ENCODE measurements around the gene ADH6.
"Not testable (repeated sequence)": the region's sequence is repeated elsewhere in the genome, so short reads cannot be mapped to it uniquely, and the experiment has no call there.

The ADH6 gene

GRCh38 chr4:99190336-99190735 lies 28.7 kb downstream of the ADH6 start:
- no peak for ATAC-seq
- TF ChIP-seq RARB (CRISPR knock-in tag; IDR thresholded peaks at IDR 0.05), result no peak
- no peak for TF ChIP-seq ISL1 (CRISPR knock-in tag; IDR thresholded peaks at IDR 0.05)
- no peak for TF ChIP-seq CSDC2 (CRISPR knock-in tag; IDR thresholded peaks at IDR 0.05)
- TF ChIP-seq PATZ1 (CRISPR knock-in tag; IDR thresholded peaks at IDR 0.05; ENCODE audit: borderline replicate concordance), result no peak
- TF ChIP-seq, protein P1, sequence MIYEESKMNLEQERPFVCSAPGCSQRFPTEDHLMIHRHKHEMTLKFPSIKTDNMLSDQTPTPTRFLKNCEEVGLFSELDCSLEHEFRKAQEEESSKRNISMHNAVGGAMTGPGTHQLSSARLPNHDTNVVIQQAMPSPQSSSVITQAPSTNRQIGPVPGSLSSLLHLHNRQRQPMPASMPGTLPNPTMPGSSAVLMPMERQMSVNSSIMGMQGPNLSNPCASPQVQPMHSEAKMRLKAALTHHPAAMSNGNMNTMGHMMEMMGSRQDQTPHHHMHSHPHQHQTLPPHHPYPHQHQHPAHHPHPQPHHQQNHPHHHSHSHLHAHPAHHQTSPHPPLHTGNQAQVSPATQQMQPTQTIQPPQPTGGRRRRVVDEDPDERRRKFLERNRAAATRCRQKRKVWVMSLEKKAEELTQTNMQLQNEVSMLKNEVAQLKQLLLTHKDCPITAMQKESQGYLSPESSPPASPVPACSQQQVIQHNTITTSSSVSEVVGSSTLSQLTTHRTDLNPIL (CRISPR knock-in tag; IDR thresholded peaks at IDR 0.05; ENCODE audit: low read depth), result no peak
- TF ChIP-seq TSHZ2 (CRISPR knock-in tag; IDR thresholded peaks at IDR 0.05), result no peak
- TF ChIP-seq ZNF565 (CRISPR knock-in tag; conservative IDR thresholded peaks at IDR 0.05; ENCODE audit: low read depth), result no peak
- TF ChIP-seq OSR1 (CRISPR knock-in tag; IDR thresholded peaks at IDR 0.05), result no peak
- TF ChIP-seq ESRRG (CRISPR knock-in tag; IDR thresholded peaks at IDR 0.05), result no peak
- no peak for TF ChIP-seq ZNF70 (CRISPR knock-in tag; IDR thresholded peaks at IDR 0.05)
- no peak for TF ChIP-seq SNAI2 (CRISPR knock-in tag; IDR thresholded peaks at IDR 0.05)
- TF ChIP-seq ZFP30 (CRISPR knock-in tag; IDR thresholded peaks at IDR 0.05), result no peak

DNA sequence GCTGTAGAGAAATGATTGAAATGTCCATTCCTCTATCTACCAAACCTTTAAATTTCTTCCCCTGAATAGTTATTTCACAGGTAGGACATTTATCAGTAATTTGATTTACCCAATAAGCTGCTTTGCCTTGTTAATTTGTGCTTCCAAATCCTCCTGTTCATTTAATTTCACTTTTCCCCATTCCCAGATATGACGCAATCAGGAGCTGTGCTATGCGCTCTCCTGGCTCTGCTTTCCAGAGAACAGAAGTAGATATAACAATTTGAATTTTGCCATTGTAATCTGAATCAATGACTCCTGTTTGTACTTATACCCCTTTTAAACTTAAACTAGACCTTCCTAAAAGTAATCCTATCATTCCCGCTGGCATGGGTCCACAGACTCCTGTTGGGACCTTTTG lies 29.1 kb downstream of the ADH6 start:
- ATAC-seq, result not testable (repeated sequence)

GRCh38 chr4:99186029-99186428 lies 33.0 kb downstream of the ADH6 start:
- no peak for ATAC-seq
- TF ChIP-seq ZFP3 (CRISPR knock-in tag; IDR thresholded peaks at IDR 0.05) (no peak), GLIS3 (CRISPR knock-in tag; IDR thresholded peaks at IDR 0.05) (no peak), ZC3H10 (CRISPR knock-in tag; IDR thresholded peaks at IDR 0.05) (no peak), ZFP30 (CRISPR knock-in tag; IDR thresholded peaks at IDR 0.05) (no peak), PPARA (CRISPR knock-in tag; IDR thresholded peaks at IDR 0.05; ENCODE audit: borderline replicate concordance) (no peak), ZNF565 (CRISPR knock-in tag; conservative IDR thresholded peaks at IDR 0.05; ENCODE audit: low read depth) (no peak), RARB (CRISPR knock-in tag; IDR thresholded peaks at IDR 0.05) (no peak), TOX (CRISPR knock-in tag; IDR thresholded peaks at IDR 0.05; ENCODE audit: borderline replicate concordance) (no peak), ARNTL (CRISPR knock-in tag; IDR thresholded peaks at IDR 0.05; ENCODE audit: borderline replicate concordance, low read depth) (no peak), PATZ1 (CRISPR knock-in tag; IDR thresholded peaks at IDR 0.05; ENCODE audit: borderline replicate concordance) (no peak), POU6F1 (CRISPR knock-in tag; IDR thresholded peaks at IDR 0.05; ENCODE audit: borderline replicate concordance, low read depth) (no peak), ZNF70 (CRISPR knock-in tag; IDR thresholded peaks at IDR 0.05) (no peak), TCF4 (CRISPR knock-in tag; IDR thresholded peaks at IDR 0.05; ENCODE audit: borderline replicate concordance) (no peak), CSDC2 (CRISPR knock-in tag; IDR thresholded peaks at IDR 0.05) (no peak), CSRNP3 (CRISPR knock-in tag; IDR thresholded peaks at IDR 0.05) (no peak), TSHZ2 (CRISPR knock-in tag; IDR thresholded peaks at IDR 0.05) (no peak)
- TF ChIP-seq, protein P1 (CRISPR knock-in tag; IDR thresholded peaks at IDR 0.05; ENCODE audit: low read depth), result no peak
